ENCODE results near the gene CELF4.

The CELF4 gene

GRCh38 chr18:37409878-37410277, 155.7 kb downstream of the CELF4 start:
- Histone ChIP-seq H2AFZ (ENCODE audit: low read depth, low read length) (no peak overlapping the region), H3K4me2 (ENCODE audit: insufficient read depth, low read length) (no peak overlapping the region)
- no peak for ATAC-seq (ENCODE audit: insufficient read depth, low read depth)

DNA sequence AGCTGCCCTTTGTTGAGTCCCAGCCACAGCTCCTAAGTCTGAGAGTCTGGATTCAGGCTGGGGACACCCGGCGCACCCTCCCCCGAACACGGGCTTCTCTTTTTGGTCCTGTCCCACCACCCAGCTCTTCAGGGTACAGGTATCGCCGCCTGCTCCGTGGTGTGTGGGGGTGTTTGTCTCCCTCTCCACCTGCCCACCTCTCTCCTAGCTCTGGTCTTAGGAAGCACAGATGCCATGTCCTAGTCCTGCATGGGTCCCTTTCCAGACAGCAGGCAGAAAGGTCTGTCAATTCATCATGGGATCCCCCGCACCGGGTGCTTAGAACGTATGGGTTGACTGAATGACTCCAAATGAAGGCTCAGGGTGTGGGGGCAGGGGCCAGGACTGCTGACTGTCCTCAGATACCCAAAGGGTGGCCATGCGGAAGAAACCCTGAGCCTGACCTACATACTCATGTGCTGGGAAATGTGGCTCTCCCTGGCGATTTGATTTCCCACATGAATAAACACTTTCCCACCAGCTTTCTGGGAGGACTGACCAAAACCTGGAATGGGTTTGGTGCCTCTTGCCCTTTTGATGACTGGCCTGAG, 156.8 kb downstream of the CELF4 start:
- H3K4me3 ChIP-seq (ENCODE audit: low read depth in 1 of 2, low read length in 2 of 2) = no peak overlapping the region
- H3K27me3 ChIP-seq (ENCODE audit: insufficient read depth, low read length, poor library complexity) = no peaks in the 10 kb centered on the region
- no peaks in the 10 kb centered on the region for H3K79me2 ChIP-seq (ENCODE audit: insufficient read depth, low read length)
- ATAC-seq (ENCODE audit: insufficient read depth, low read depth) (no peak), DNase-seq (no peak)
- H3K27ac ChIP-seq (ENCODE audit: low read length) = no peak overlapping the region
- no peak overlapping the region for H3K9ac ChIP-seq (ENCODE audit: low read depth, low read length)
- H3K36me3 ChIP-seq (ENCODE audit: insufficient read depth, low read length) = no peaks in the 10 kb centered on the region
- no peak overlapping the region for H2AFZ ChIP-seq (ENCODE audit: low read depth, low read length)
- H4K20me1 ChIP-seq (ENCODE audit: insufficient read depth, low read length) = no peaks in the 10 kb centered on the region
- no peak for TF ChIP-seq EZH2 (IDR thresholded peaks at IDR 0.05; ENCODE audit: borderline replicate concordance, low read depth, low read length, severe bottlenecking)
- TF ChIP-seq, protein P1, sequence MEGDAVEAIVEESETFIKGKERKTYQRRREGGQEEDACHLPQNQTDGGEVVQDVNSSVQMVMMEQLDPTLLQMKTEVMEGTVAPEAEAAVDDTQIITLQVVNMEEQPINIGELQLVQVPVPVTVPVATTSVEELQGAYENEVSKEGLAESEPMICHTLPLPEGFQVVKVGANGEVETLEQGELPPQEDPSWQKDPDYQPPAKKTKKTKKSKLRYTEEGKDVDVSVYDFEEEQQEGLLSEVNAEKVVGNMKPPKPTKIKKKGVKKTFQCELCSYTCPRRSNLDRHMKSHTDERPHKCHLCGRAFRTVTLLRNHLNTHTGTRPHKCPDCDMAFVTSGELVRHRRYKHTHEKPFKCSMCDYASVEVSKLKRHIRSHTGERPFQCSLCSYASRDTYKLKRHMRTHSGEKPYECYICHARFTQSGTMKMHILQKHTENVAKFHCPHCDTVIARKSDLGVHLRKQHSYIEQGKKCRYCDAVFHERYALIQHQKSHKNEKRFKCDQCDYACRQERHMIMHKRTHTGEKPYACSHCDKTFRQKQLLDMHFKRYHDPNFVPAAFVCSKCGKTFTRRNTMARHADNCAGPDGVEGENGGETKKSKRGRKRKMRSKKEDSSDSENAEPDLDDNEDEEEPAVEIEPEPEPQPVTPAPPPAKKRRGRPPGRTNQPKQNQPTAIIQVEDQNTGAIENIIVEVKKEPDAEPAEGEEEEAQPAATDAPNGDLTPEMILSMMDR (IDR thresholded peaks at IDR 0.05; ENCODE audit: borderline replicate concordance, extremely low read depth, low read length, poor library complexity, severe bottlenecking) = no peak
- no peak overlapping the region for H3K4me2 ChIP-seq (ENCODE audit: insufficient read depth, low read length)
- H3K4me1 ChIP-seq (ENCODE audit: insufficient read depth, low read length) = 0 out of 2 replicates have a peak, but pooled peaks cover 6% of the 10 kb centered on the region
- peaks cover 3% of the 10 kb centered on the region for H3K9me3 ChIP-seq (ENCODE audit: insufficient read depth, low read length, severe bottlenecking)

More at GRCh38 chr18:37409878-37410277, 155.7 kb downstream of the CELF4 start:
- H3K4me3 ChIP-seq (ENCODE audit: low read depth in 1 of 2, low read length in 2 of 2) = no peak overlapping the region
- H3K9me3 ChIP-seq (ENCODE audit: insufficient read depth, low read length, severe bottlenecking) = peaks cover 3% of the 10 kb centered on the region
- no peaks in the 10 kb centered on the region for H3K79me2 ChIP-seq (ENCODE audit: insufficient read depth, low read length)
- TF ChIP-seq EZH2 (IDR thresholded peaks at IDR 0.05; ENCODE audit: borderline replicate concordance, low read depth, low read length, severe bottlenecking) = no peak
- TF ChIP-seq, protein P1 (IDR thresholded peaks at IDR 0.05; ENCODE audit: borderline replicate concordance, extremely low read depth, low read length, poor library complexity, severe bottlenecking) = no peak
- no peak overlapping the region for H3K9ac ChIP-seq (ENCODE audit: low read depth, low read length)
- no peaks in the 10 kb centered on the region for H3K27me3 ChIP-seq (ENCODE audit: insufficient read depth, low read length, poor library complexity)
- H3K27ac ChIP-seq (ENCODE audit: low read length) = no peak overlapping the region
- H4K20me1 ChIP-seq (ENCODE audit: insufficient read depth, low read length) = no peaks in the 10 kb centered on the region
- H3K36me3 ChIP-seq (ENCODE audit: insufficient read depth, low read length) = no peaks in the 10 kb centered on the region
- DNase-seq = no peak
- 0 out of 2 replicates have a peak, but pooled peaks cover 5% of the 10 kb centered on the region for H3K4me1 ChIP-seq (ENCODE audit: insufficient read depth, low read length)

- Histone ChIP-seq H3K4me2 (ENCODE audit: insufficient read depth, low read length) (no peak overlapping the region), H3K4me1 (ENCODE audit: insufficient read depth, low read length) (0 out of 2 replicates have a peak, but pooled peaks cover 6% of the 10 kb centered on the region), H3K36me3 (ENCODE audit: insufficient read depth, low read length) (no peaks in the 10 kb centered on the region), H4K20me1 (ENCODE audit: insufficient read depth, low read length) (no peaks in the 10 kb centered on the region), H3K27ac (ENCODE audit: low read length) (no peak overlapping the region), H3K9me3 (ENCODE audit: insufficient read depth, low read length, severe bottlenecking) (peaks cover 3% of the 10 kb centered on the region), H2AFZ (ENCODE audit: low read depth, low read length) (no peak overlapping the region), H3K27me3 (ENCODE audit: insufficient read depth, low read length, poor library complexity) (no peaks in the 10 kb centered on the region), H3K9ac (ENCODE audit: low read depth, low read length) (no peak overlapping the region), H3K4me3 (ENCODE audit: low read depth in 1 of 2, low read length in 2 of 2) (no peak overlapping the region), H3K79me2 (ENCODE audit: insufficient read depth, low read length) (no peaks in the 10 kb centered on the region)
- ATAC-seq (ENCODE audit: insufficient read depth, low read depth) = no peak
- no peak for DNase-seq
- no peak for TF ChIP-seq EZH2 (IDR thresholded peaks at IDR 0.05; ENCODE audit: borderline replicate concordance, low read depth, low read length, severe bottlenecking)
- TF ChIP-seq, protein P1 (IDR thresholded peaks at IDR 0.05; ENCODE audit: borderline replicate concordance, extremely low read depth, low read length, poor library complexity, severe bottlenecking) = no peak
These were observed 158.0 kb downstream of the CELF4 start for GRCh38 chr18:37407571-37407970.

Data from DND-41 (cell line).